Pancreas (tissue), 10 donors: ENCODE data around the gene GPATCH3. TPM values are rescaled to one million over a fixed set of nuclear protein-coding genes. Genes with fewer than 3 reads are reported as not detected.
"Not testable (repeated sequence)": the region's sequence is repeated elsewhere in the genome, so short reads cannot be mapped to it uniquely, and the experiment has no call there.

Experiments
- ATAC-seq, 4 donors: fragments of 200-7000 bp; cut with Tn5 transposase; one replicate each; pipeline versions ENCODE4 v1.8.0 to v1.9.1; 2020; ENCODE audit warnings: mild to moderate bottlenecking in 4 of 4, moderate library complexity in 4 of 4
- DNase-seq, 6 donors: peaks; one replicate each; pipeline ENCODE4 v3.0.0-alpha.2; 2020
- FAIRE-seq: peaks from 2 replicates; lab custom pipeline; 2012; peaks lifted over from hg19 to GRCh38; lab: Jason Lieb, UNC
- H3K27ac ChIP-seq, 4 donors: fragments of 200-600 bp; sonication (generic); 1 replicate in 3 of 4; 2 replicates in 1 of 4; pipeline versions ENCODE4 v1.5.0 to v1.8.0; 2020
- H3K27me3 ChIP-seq, 4 donors: fragments of 200-600 bp; one replicate each; pipeline ENCODE4 v1.8.0; 2021
- H3K36me3 ChIP-seq, 3 donors: fragments of 200-600 bp; sonication (generic) in 1 of 3; one replicate each; pipeline versions ENCODE4 v1.5.0 to v1.8.0; 2020 to 2021
- H3K4me1 ChIP-seq, 3 donors: fragments of 200-600 bp; one replicate each; pipeline ENCODE4 v1.8.0; 2021
- H3K4me3 ChIP-seq, 4 donors: fragments of 200-600 bp; sonication (generic) in 2 of 4; one replicate each; pipeline versions ENCODE4 v1.5.0 to v1.8.0; 2020 to 2021
- H3K9me3 ChIP-seq, 4 donors: fragments of 200-600 bp; one replicate each; pipeline ENCODE4 v1.8.0; 2021
- WGBS, 2 donors: extraction: QIAGEN DNeasy Blood & Tissue Kit; methylation state at CpG; one replicate each; pipeline ENCODE4 v1.1.7; 2013; 5-methylcytosine and 5-hydroxymethylcytosine counted together
- intact Hi-C, 3 donors: fragments of 100-400 bp; cut with DNase I; formaldehyde crosslinking; loops; one replicate each; pipeline versions ENCODE4 v1.11.1 to v1.14.2; 2022
- polyA plus RNA-seq, 2 donors: library from polyadenylated mRNA; stranded (reverse); fragments of 200-250 nt; gene quantifications; one replicate each; pipeline ENCODE4 v1.2.3, GENCODE V29; 2013
- total RNA-seq, 6 donors: library from RNA; stranded (reverse); fragmentation: NEBNext Ultra II Directional in 4 of 6; extraction: Animal tissue kit (Norgen Biotek cat#: 25700) in 4 of 6; gene quantifications; one replicate each; pipeline versions ENCODE4 v1.2.1 to v1.2.4, GENCODE V29; 2021 to 2023
- TF ChIP-seq, protein P1 (sequence below), 4 donors: fragments of 200-600 bp; sonication (generic) in 3 of 4; IDR thresholded peaks; one replicate each; pipeline versions ENCODE4 v1.5.0 to v1.8.0; 2021; ENCODE audit warnings: antibody characterized with exemption in 4 of 4
- donor health status: healthy with polysubstance abuse.
- donor health status: DM: no; HTN: no; CAD: no; lungs with moderate emphysema.
- donor health status: DM: no; HTN: no; CAD: no.
- donor health status: control.
- donor health status: control.
- donor health status: Bipolar disorder and iron deficiency.
- donor health status: DM: yes; HTN: yes; CAD: no.
- donor health status: DM: no; HTN: no; CAD: no.
- donor health status: DM: no; HTN: no; CAD: no.
- donor health status: DM: yes; HTN: yes; CAD: no.

GPATCH3 gene
- total and polyA plus RNA-seq, 8 donors = 3.9 to 18.1 (median 6.9) TPM

DNA sequence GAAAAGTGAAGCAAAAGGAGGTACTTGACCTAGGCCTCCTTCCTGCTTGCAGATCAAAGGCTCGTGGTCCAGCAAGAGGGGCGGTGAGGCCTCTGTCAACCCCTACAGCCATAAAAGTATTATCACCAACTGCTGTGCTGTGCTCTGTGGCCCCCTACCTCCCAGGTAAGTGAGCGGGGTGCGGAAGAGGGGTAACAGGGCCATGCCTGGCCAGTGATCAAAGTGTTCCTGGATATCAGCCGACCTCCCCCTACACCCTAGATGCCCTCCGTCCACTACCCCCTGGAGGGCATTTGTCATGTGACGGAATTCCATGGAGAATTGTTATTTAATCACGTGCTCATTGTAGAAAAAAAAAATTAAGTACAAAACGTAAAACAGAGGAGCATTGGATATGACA, 47.6 kb downstream of the GPATCH3 start:
- intact Hi-C loops = no loop called here
- no peak for DNase-seq
- FAIRE-seq = no peak
- TF ChIP-seq, protein P1, sequence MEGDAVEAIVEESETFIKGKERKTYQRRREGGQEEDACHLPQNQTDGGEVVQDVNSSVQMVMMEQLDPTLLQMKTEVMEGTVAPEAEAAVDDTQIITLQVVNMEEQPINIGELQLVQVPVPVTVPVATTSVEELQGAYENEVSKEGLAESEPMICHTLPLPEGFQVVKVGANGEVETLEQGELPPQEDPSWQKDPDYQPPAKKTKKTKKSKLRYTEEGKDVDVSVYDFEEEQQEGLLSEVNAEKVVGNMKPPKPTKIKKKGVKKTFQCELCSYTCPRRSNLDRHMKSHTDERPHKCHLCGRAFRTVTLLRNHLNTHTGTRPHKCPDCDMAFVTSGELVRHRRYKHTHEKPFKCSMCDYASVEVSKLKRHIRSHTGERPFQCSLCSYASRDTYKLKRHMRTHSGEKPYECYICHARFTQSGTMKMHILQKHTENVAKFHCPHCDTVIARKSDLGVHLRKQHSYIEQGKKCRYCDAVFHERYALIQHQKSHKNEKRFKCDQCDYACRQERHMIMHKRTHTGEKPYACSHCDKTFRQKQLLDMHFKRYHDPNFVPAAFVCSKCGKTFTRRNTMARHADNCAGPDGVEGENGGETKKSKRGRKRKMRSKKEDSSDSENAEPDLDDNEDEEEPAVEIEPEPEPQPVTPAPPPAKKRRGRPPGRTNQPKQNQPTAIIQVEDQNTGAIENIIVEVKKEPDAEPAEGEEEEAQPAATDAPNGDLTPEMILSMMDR (IDR thresholded peaks at IDR 0.05) = no peak
- 57 to 63% methylated on average over 9 of the region's 9 CpGs for WGBS, 2 donors
- no peaks in the 10 kb centered on the region for H3K4me1 ChIP-seq
- no peak overlapping the region for H3K4me3 ChIP-seq
- H3K36me3 ChIP-seq = peaks cover 5 to 16% (median 12%) of the 10 kb centered on the region in 3 donors
- H3K9me3 ChIP-seq = no peaks in the 10 kb centered on the region
- H3K27ac ChIP-seq = no peak overlapping the region
- no peak for ATAC-seq
- H3K27me3 ChIP-seq = no peaks in the 10 kb centered on the region

DNA sequence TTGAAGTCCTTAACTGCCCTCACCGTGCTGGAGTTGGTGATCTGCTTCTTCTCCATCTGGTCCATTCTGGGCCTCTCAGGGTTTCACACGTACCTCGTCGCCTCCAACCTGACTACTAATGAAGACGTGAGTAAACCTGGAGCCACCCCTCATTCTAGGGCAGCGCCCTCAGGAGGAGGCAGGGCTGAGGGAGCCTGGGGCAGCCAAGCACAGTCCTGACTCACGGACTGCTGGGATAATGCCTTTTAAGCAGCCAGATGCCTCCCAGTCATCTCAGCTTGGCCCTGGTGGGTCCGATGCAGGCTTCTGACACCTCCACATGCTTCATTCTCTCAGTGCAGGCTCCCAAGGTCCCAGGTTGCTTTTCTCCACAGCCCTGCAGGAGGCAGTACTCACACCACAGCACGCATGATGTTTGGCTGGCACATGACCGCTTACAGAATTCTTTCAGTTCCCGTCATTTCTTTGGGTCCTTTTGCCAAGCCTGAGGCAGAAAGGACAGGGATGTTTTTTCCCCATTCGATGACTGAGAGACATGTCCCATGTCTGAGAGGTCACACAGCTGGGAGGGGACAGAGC, 49.1 kb downstream of the GPATCH3 start:
- FAIRE-seq (no peak), DNase-seq (no peak), ATAC-seq (no peak)
- intact Hi-C loops = no loop called here
- H3K27ac ChIP-seq = no peak overlapping the region
- no peaks in the 10 kb centered on the region for H3K9me3 ChIP-seq
- 89% methylated on average over 12 of the region's 12 CpGs for WGBS, 2 donors
- peaks cover 5 to 23% (median 12%) of the 10 kb centered on the region in 3 donors for H3K36me3 ChIP-seq
- H3K4me3 ChIP-seq = no peak overlapping the region
- H3K27me3 ChIP-seq = no peaks in the 10 kb centered on the region
- no peaks in the 10 kb centered on the region for H3K4me1 ChIP-seq
- TF ChIP-seq, protein P1 (IDR thresholded peaks at IDR 0.05) = no peak

DNA sequence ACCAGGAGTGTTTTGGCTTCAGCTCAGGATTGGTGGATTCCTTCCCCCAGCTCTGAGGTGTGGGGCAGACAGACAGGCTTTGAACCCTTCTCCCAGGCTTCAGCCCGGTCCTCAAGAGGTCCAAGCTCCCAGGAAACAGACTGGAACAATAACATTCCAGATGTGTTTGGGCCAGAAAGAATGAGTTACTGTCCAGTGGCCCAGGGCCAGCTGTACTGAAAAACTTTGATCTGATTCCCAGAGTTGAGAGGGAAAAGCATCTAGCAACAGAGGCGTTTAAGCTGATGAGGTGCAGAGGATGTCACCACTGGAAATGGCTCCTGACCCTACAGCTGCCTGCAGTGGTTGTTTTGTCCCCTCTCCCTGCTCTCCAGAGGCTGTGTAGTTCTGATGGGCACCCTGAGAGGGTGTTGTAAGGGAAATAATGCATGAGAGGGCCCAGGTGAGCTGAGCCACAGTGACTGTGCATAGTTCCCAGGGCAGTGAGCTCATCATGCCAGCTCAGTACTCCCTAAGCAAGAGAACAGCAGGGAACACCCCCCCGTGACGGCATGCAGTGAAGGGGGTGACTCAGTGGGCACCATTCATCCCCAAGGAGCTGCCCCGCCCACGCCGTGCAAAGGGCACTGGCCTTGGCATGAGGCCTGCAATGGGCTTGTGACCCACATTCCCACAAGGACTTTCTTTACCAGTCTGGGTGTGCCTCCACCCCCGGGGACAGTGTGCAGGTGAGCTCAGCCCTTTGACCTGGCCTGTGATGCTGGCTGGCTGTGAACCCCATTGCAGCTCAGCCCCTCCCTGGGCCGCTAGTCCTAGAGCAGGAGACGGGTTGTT, 51.1 kb downstream of the GPATCH3 start:
- ATAC-seq (peak; percentile 17 to 74 (median 64)), DNase-seq (peak in 2 of 6 donors; percentile 48 to 55), FAIRE-seq (no peak)
- Histone ChIP-seq H3K36me3 (peaks cover 5 to 23% (median 12%) of the 10 kb centered on the region in 3 donors), H3K27ac (no peak overlapping the region), H3K4me1 (no peaks in the 10 kb centered on the region), H3K4me3 (no peak overlapping the region), H3K27me3 (no peaks in the 10 kb centered on the region), H3K9me3 (no peaks in the 10 kb centered on the region)
- WGBS, 2 donors = 67% methylated on average over 10 of the region's 10 CpGs
- TF ChIP-seq, protein P1 (IDR thresholded peaks at IDR 0.05) = no peak
- intact Hi-C loops = no loop called here

DNA sequence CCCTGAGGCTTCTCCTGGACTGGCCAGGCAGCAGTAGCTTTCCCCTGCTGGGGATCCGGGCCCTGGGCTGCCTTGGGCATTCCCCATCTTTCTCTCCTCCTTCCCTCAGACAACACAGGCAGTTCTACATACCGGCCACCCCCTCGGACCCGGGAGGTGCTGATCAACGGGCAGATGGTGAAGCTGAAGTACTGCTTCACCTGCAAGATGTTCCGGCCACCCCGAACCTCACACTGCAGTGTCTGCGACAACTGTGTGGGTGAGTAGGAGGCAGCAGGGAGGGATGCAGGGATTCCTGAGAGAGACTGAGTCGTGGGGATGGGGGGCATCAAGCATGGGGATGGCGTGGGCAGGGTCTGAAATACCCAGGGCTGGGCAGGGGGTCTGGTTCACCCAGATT, 51.8 kb downstream of the GPATCH3 start:
- Histone ChIP-seq H3K36me3 (peaks cover 0 to 23% (median 12%) of the 10 kb centered on the region in 3 donors), H3K27ac (no peak overlapping the region), H3K4me3 (no peak overlapping the region), H3K4me1 (no peaks in the 10 kb centered on the region), H3K27me3 (no peaks in the 10 kb centered on the region), H3K9me3 (no peaks in the 10 kb centered on the region)
- ATAC-seq (no peak), FAIRE-seq (no peak), DNase-seq (no peak)
- WGBS, 2 donors = 88 to 93% methylated on average over 10 of the region's 10 CpGs
- TF ChIP-seq, protein P1 (IDR thresholded peaks at IDR 0.05) = no peak
- intact Hi-C loops = no loop called here

- H3K27me3 ChIP-seq, H3K9me3 ChIP-seq, H3K27ac ChIP-seq, DNase-seq, H3K4me3 ChIP-seq, FAIRE-seq, H3K4me1 ChIP-seq, ATAC-seq, intact Hi-C loops: not testable (repeated sequence)
- 87 to 92% methylated on average over 6 of the region's 6 CpGs for WGBS, 2 donors
- H3K36me3 ChIP-seq = peaks cover 0 to 23% (median 12%) of the 10 kb centered on the region in 3 donors
Observed at GRCh38 chr1:26847826-26848225, 52.4 kb downstream of the GPATCH3 start.
